ENCODE results near the gene IRF2BP1.

DNA sequence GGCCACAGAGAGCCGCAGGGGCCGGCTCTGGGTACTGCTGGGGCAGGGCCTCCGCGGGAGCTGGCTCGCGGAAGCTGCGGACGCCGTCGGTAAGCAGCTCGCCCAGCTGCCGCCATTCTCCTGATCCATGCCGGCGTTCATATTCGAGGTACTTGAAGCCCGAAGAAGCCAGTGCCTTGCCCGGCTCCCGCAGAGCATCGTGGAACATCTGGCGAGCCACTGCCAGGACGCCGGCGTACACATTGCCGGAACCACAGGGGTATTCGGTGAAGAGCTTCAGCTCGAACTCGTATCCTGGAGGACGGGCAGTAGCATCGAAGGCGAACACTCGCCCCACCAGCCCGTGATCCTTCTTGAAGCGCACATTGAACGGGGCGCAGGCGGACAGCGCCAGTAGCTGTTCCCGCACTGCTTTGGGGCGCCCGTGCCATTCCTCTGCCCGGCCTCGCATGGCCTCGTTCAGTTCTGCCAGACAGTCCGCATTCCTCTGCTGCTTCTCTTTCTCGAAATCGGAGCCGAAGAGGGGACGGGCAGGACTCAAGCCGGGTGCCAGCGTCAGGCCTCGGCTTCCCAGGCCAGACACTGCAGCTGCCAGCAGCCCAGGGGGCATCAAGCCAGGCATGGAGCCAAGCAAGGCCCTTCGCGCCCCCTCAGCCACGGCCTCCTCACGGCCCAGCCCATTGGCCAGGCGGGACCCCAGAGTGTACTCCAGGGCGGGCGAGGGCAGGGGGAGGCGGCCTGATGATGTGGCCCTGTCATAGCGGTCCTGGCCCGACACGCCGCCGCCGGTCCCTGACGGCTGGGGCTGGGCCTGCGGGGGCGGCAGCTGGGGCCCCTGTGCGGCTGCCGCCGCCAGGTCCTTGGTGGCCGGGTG lies 1.0 kb downstream of the IRF2BP1 start:
- TF ChIP-seq, protein P1, sequence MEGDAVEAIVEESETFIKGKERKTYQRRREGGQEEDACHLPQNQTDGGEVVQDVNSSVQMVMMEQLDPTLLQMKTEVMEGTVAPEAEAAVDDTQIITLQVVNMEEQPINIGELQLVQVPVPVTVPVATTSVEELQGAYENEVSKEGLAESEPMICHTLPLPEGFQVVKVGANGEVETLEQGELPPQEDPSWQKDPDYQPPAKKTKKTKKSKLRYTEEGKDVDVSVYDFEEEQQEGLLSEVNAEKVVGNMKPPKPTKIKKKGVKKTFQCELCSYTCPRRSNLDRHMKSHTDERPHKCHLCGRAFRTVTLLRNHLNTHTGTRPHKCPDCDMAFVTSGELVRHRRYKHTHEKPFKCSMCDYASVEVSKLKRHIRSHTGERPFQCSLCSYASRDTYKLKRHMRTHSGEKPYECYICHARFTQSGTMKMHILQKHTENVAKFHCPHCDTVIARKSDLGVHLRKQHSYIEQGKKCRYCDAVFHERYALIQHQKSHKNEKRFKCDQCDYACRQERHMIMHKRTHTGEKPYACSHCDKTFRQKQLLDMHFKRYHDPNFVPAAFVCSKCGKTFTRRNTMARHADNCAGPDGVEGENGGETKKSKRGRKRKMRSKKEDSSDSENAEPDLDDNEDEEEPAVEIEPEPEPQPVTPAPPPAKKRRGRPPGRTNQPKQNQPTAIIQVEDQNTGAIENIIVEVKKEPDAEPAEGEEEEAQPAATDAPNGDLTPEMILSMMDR (IDR thresholded peaks at IDR 0.05) = no peak
- no peak for TF ChIP-seq POLR2A (IDR thresholded peaks at IDR 0.05)

Data from Peyer's patch (tissue), 4 donors.